Measurements from ENCODE around the gene ATG5.

DNA sequence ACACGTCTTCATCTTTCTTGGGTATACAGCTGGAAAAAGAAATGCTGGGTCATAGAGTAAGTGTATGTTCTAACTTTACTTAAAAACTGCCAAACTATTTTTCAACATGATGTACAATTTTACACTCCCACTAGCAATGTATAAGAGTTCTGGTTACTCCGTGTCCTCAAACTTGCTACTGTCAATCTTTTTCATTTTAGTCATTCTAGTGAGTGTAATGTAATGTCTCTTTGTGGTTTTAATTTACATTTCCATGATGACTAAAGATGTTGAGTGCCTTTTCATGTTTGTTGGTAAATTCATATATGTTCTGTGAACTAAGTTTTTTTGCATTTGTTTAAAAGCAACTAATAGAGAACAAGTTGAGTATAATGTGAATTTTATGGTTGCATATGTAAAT is 43.9 kb downstream of the ATG5 start:
- TF ChIP-seq, protein P1, sequence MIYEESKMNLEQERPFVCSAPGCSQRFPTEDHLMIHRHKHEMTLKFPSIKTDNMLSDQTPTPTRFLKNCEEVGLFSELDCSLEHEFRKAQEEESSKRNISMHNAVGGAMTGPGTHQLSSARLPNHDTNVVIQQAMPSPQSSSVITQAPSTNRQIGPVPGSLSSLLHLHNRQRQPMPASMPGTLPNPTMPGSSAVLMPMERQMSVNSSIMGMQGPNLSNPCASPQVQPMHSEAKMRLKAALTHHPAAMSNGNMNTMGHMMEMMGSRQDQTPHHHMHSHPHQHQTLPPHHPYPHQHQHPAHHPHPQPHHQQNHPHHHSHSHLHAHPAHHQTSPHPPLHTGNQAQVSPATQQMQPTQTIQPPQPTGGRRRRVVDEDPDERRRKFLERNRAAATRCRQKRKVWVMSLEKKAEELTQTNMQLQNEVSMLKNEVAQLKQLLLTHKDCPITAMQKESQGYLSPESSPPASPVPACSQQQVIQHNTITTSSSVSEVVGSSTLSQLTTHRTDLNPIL (CRISPR knock-in tag; IDR thresholded peaks at IDR 0.05; ENCODE audit: low read depth), result no peak
- TF ChIP-seq GLIS3 (CRISPR knock-in tag; IDR thresholded peaks at IDR 0.05), result no peak
- TF ChIP-seq, protein P2, sequence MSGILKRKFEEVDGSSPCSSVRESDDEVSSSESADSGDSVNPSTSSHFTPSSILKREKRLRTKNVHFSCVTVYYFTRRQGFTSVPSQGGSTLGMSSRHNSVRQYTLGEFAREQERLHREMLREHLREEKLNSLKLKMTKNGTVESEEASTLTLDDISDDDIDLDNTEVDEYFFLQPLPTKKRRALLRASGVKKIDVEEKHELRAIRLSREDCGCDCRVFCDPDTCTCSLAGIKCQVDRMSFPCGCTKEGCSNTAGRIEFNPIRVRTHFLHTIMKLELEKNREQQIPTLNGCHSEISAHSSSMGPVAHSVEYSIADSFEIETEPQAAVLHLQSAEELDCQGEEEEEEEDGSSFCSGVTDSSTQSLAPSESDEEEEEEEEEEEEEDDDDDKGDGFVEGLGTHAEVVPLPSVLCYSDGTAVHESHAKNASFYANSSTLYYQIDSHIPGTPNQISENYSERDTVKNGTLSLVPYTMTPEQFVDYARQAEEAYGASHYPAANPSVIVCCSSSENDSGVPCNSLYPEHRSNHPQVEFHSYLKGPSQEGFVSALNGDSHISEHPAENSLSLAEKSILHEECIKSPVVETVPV (CRISPR knock-in tag; IDR thresholded peaks at IDR 0.05), result no peak
- TF ChIP-seq ZFP3 (CRISPR knock-in tag; IDR thresholded peaks at IDR 0.05), result no peak
- TF ChIP-seq RARB (CRISPR knock-in tag; IDR thresholded peaks at IDR 0.05), result no peak
- TF ChIP-seq ARNTL (CRISPR knock-in tag; IDR thresholded peaks at IDR 0.05; ENCODE audit: borderline replicate concordance, low read depth), result no peak
- TF ChIP-seq, protein P3, sequence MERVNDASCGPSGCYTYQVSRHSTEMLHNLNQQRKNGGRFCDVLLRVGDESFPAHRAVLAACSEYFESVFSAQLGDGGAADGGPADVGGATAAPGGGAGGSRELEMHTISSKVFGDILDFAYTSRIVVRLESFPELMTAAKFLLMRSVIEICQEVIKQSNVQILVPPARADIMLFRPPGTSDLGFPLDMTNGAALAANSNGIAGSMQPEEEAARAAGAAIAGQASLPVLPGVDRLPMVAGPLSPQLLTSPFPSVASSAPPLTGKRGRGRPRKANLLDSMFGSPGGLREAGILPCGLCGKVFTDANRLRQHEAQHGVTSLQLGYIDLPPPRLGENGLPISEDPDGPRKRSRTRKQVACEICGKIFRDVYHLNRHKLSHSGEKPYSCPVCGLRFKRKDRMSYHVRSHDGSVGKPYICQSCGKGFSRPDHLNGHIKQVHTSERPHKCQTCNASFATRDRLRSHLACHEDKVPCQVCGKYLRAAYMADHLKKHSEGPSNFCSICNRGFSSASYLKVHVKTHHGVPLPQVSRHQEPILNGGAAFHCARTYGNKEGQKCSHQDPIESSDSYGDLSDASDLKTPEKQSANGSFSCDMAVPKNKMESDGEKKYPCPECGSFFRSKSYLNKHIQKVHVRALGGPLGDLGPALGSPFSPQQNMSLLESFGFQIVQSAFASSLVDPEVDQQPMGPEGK (CRISPR knock-in tag; IDR thresholded peaks at IDR 0.05; ENCODE audit: borderline replicate concordance), result no peak
- no peak for TF ChIP-seq CSDC2 (CRISPR knock-in tag; IDR thresholded peaks at IDR 0.05)
- no peak for TF ChIP-seq ZNF8 (CRISPR knock-in tag; IDR thresholded peaks at IDR 0.05)
- TF ChIP-seq, protein P4, sequence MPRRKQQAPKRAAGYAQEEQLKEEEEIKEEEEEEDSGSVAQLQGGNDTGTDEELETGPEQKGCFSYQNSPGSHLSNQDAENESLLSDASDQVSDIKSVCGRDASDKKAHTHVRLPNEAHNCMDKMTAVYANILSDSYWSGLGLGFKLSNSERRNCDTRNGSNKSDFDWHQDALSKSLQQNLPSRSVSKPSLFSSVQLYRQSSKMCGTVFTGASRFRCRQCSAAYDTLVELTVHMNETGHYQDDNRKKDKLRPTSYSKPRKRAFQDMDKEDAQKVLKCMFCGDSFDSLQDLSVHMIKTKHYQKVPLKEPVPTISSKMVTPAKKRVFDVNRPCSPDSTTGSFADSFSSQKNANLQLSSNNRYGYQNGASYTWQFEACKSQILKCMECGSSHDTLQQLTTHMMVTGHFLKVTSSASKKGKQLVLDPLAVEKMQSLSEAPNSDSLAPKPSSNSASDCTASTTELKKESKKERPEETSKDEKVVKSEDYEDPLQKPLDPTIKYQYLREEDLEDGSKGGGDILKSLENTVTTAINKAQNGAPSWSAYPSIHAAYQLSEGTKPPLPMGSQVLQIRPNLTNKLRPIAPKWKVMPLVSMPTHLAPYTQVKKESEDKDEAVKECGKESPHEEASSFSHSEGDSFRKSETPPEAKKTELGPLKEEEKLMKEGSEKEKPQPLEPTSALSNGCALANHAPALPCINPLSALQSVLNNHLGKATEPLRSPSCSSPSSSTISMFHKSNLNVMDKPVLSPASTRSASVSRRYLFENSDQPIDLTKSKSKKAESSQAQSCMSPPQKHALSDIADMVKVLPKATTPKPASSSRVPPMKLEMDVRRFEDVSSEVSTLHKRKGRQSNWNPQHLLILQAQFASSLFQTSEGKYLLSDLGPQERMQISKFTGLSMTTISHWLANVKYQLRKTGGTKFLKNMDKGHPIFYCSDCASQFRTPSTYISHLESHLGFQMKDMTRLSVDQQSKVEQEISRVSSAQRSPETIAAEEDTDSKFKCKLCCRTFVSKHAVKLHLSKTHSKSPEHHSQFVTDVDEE (CRISPR knock-in tag; IDR thresholded peaks at IDR 0.05), result no peak
- no peak for TF ChIP-seq TOX (CRISPR knock-in tag; IDR thresholded peaks at IDR 0.05; ENCODE audit: borderline replicate concordance)

Data from SK-N-SH treated with all-trans-retinoic acid at 6 μM for 48 hours (cell line).